Uterus (tissue), 4 donors: ENCODE data around the gene PELI2. TPM values are rescaled to one million over a fixed set of nuclear protein-coding genes. Genes with fewer than 3 reads are reported as not detected.

ENCODE experiments used
- DNase-seq, 2 donors: peaks; one replicate each; pipeline ENCODE4 v3.0.0-alpha.2; 2019 to 2020
- H3K27ac ChIP-seq, 2 donors: fragments of 200-600 bp; sonication (generic); 1 replicate in 1 of 2; 2 replicates in 1 of 2; pipeline ENCODE4 v1.5.1; 2016 to 2018
- H3K27me3 ChIP-seq, 2 donors: fragments of 200-600 bp; sonication (generic); one replicate each; pipeline ENCODE4 v1.5.1; 2018 to 2019; ENCODE audit warnings: control low read depth in 1 of 2
- H3K36me3 ChIP-seq, 2 donors: fragments of 200-600 bp; sonication (generic); one replicate each; pipeline ENCODE4 v1.5.1; 2019; ENCODE audit warnings: control low read depth in 1 of 2
- H3K4me1 ChIP-seq, 2 donors: fragments of 200-600 bp; sonication (generic); one replicate each; pipeline ENCODE4 v1.5.1; 2018 to 2019; ENCODE audit warnings: control low read depth in 1 of 2
- H3K4me3 ChIP-seq, 2 donors: fragments of 200-600 bp; sonication (generic); 1 replicate in 1 of 2; 2 replicates in 1 of 2; pipeline ENCODE4 v1.5.1; 2018 to 2019; ENCODE audit warnings: mild to moderate bottlenecking in 1 of 2
- H3K9me3 ChIP-seq, 2 donors: fragments of 200-600 bp; sonication (generic); one replicate each; pipeline ENCODE4 v1.5.1; 2019; ENCODE audit warnings: control low read depth in 1 of 2
- POLR2A ChIP-seq, 2 donors: fragments of 450-650 bp; IDR thresholded peaks; one replicate each; pipeline ENCODE4 v1.6.1; 2016; ENCODE audit warnings: antibody characterized with exemption in 2 of 2, mild to moderate bottlenecking in 1 of 2, moderate library complexity in 1 of 2
- intact Hi-C: fragments of 100-400 bp; cut with DNase I; formaldehyde crosslinking; loops from one replicate; pipeline ENCODE4 v1.15.1; 2023; ENCODE audit warnings: low total_unique reads
- total RNA-seq, 4 donors: library from RNA; depleted of rRNA in 3 of 4; stranded (reverse); fragments of >200 nt in 3 of 4; gene quantifications; one replicate each; pipeline versions ENCODE4 v1.1.0 to v1.2.4, GENCODE V29; 2014 to 2023
- TF ChIP-seq, protein P1 (sequence below), 4 experiments: fragments of 200-600 bp in 2 of 4; fragments of 450-650 bp in 2 of 4; sonication (generic) in 2 of 4; IDR thresholded peaks; one replicate each; pipeline ENCODE4 v1.5.1; 2016 to 2019; ENCODE audit warnings: antibody characterized with exemption in 4 of 4, mild to moderate bottlenecking in 2 of 4, moderate library complexity in 1 of 4
- donor health status: DM: yes; HTN: yes; CAD: no.

The PELI2 gene
- total RNA-seq, 4 donors from 2014 or later = 15.6 to 24.3 (median 17.0) TPM

GRCh38 chr14:56176530-56176929 lies 58.3 kb downstream of the PELI2 start:
- intact Hi-C loops = no loop called here
- Histone ChIP-seq H3K27me3 (no peaks in the 10 kb centered on the region), H3K36me3 (no peaks in the 10 kb centered on the region), H3K27ac (no peak overlapping the region), H3K9me3 (no peaks in the 10 kb centered on the region), H3K4me1 (no peaks in the 10 kb centered on the region), H3K4me3 (no peak overlapping the region)
- no peak for DNase-seq
- no peak for TF ChIP-seq POLR2A (IDR thresholded peaks at IDR 0.05)
- TF ChIP-seq, protein P1, sequence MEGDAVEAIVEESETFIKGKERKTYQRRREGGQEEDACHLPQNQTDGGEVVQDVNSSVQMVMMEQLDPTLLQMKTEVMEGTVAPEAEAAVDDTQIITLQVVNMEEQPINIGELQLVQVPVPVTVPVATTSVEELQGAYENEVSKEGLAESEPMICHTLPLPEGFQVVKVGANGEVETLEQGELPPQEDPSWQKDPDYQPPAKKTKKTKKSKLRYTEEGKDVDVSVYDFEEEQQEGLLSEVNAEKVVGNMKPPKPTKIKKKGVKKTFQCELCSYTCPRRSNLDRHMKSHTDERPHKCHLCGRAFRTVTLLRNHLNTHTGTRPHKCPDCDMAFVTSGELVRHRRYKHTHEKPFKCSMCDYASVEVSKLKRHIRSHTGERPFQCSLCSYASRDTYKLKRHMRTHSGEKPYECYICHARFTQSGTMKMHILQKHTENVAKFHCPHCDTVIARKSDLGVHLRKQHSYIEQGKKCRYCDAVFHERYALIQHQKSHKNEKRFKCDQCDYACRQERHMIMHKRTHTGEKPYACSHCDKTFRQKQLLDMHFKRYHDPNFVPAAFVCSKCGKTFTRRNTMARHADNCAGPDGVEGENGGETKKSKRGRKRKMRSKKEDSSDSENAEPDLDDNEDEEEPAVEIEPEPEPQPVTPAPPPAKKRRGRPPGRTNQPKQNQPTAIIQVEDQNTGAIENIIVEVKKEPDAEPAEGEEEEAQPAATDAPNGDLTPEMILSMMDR (IDR thresholded peaks at IDR 0.05) = no peak

DNA sequence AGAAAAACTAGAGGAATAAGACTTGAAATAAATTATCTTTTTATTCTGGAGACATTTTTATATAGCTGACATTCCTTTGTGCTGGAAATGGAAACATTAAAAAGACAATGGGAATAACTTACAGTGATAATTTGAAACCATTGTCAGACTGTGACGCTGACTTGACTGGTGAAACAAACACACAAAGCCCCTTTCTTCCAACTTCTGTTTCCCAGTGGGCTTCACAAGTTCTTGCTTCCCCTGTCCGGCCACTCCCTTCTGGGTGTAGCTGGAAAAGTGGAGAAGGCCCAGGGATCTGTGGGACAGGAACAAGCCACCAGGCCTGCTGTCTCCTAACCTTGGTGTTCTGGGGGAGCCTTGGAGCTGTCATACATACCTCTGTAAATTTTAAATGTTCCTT lies 58.8 kb downstream of the PELI2 start:
- intact Hi-C loops = no loop called here
- Histone ChIP-seq H3K9me3 (no peaks in the 10 kb centered on the region), H3K4me1 (no peaks in the 10 kb centered on the region), H3K27me3 (no peaks in the 10 kb centered on the region), H3K27ac (no peak overlapping the region), H3K36me3 (no peaks in the 10 kb centered on the region), H3K4me3 (no peak overlapping the region)
- DNase-seq = no peak
- TF ChIP-seq, protein P1 (IDR thresholded peaks at IDR 0.05) = no peak

DNA sequence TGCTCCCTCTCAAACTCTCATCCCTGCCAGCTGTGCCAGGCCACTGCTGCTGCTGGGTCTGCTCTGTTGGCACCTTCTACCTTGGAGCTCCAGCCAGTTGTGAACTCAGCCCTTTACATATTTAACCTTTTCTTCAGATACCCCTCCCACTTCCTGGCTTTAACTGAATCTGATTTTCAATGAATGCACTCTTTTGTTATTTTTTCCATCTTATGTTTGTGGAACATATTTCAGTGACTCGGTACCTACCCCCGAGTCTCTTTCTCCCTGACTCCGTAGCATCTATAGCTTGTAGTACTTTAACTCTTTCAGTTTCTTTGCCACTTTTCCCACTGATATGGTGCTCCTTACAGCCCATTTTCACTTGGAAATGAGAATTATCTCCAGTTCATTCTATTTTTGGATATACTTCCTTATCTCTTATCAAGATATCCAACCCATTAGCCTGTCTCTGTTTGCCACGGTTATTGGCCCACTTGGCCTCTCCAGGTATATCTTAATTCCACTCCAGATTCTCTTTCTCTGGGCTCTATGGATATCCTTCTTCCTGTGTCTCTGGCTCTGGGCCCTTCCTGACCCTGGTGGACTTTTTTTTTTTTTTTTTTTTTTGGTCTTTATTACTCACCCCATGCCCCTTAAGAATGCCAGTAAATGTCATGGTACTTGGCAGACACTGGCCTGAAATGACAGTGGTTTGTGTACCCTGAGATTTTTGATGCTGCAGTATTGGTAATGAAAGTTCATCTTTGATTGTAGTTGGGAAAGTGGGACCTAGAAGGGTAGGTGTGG lies 62.7 kb downstream of the PELI2 start:
- Histone ChIP-seq H3K27ac (no peak overlapping the region), H3K4me3 (no peak overlapping the region), H3K4me1 (no peaks in the 10 kb centered on the region), H3K36me3 (no peaks in the 10 kb centered on the region), H3K9me3 (no peaks in the 10 kb centered on the region), H3K27me3 (no peaks in the 10 kb centered on the region)
- no peak for DNase-seq
- intact Hi-C loops = no loop called here
- no peak for TF ChIP-seq POLR2A (IDR thresholded peaks at IDR 0.05)

GRCh38 chr14:56181681-56182085 lies 63.5 kb downstream of the PELI2 start:
- Histone ChIP-seq H3K9me3 (no peaks in the 10 kb centered on the region), H3K4me1 (no peaks in the 10 kb centered on the region), H3K27me3 (no peaks in the 10 kb centered on the region), H3K4me3 (no peak overlapping the region), H3K27ac (peak overlapping the region in 1 of 2 donors; percentile 16), H3K36me3 (no peaks in the 10 kb centered on the region)
- intact Hi-C loops = no loop called here
- TF ChIP-seq POLR2A (IDR thresholded peaks at IDR 0.05) = no peak
- TF ChIP-seq, protein P1 (IDR thresholded peaks at IDR 0.05) = no peak
- DNase-seq = no peak

- Histone ChIP-seq H3K27ac (no peak overlapping the region), H3K36me3 (no peaks in the 10 kb centered on the region), H3K4me3 (no peak overlapping the region), H3K9me3 (no peaks in the 10 kb centered on the region), H3K27me3 (no peaks in the 10 kb centered on the region), H3K4me1 (no peaks in the 10 kb centered on the region)
- intact Hi-C loops = no loop called here
- no peak for DNase-seq
- TF ChIP-seq, protein P1 (IDR thresholded peaks at IDR 0.05) = no peak
- no peak for TF ChIP-seq POLR2A (IDR thresholded peaks at IDR 0.05)
Measured at GRCh38 chr14:56182410-56182809, 64.2 kb downstream of the PELI2 start.
